Sigmoid colon (tissue), 7 donors: Measurements from ENCODE around the gene TMPRSS9. TPM values are rescaled to one million over a fixed set of nuclear protein-coding genes. Genes with fewer than 3 reads are reported as not detected.

Experiments used
- DNase-seq: peaks from one replicate; pipeline ENCODE4 v3.0.0-alpha.2; 2019
- H3K27ac ChIP-seq, 4 donors: fragments of 200-600 bp; sonication (generic); one replicate each; pipeline ENCODE4 v1.5.1; 2016 to 2019; ENCODE audit warnings: mild to moderate bottlenecking in 1 of 4
- H3K27me3 ChIP-seq, 3 donors: fragments of 200-600 bp; sonication (generic); one replicate each; pipeline ENCODE4 v1.5.1; 2019; ENCODE audit warnings: mild to moderate bottlenecking in 1 of 3
- H3K36me3 ChIP-seq, 4 donors: fragments of 200-600 bp; sonication (generic); one replicate each; pipeline ENCODE4 v1.5.1; 2016 to 2019
- H3K4me1 ChIP-seq, 4 donors: fragments of 200-600 bp; sonication (generic); one replicate each; pipeline ENCODE4 v1.5.1; 2017 to 2019
- H3K4me3 ChIP-seq, 4 donors: fragments of 200-600 bp; sonication (generic); one replicate each; pipeline ENCODE4 v1.5.1; 2017 to 2019; ENCODE audit warnings: mild to moderate bottlenecking in 2 of 4, moderate library complexity in 1 of 4
- H3K9me3 ChIP-seq, 4 donors: fragments of 200-600 bp in 3 of 4; sonication (generic) in 3 of 4; one replicate each; pipeline versions ENCODE4 v1.5.1 to v1.6.1; 2013 to 2019
- EP300 ChIP-seq, 4 donors: sonication (generic); formaldehyde crosslinking; IDR thresholded peaks; one replicate each; pipeline ENCODE4 v1.6.1; 2017; ENCODE audit warnings: antibody characterized with exemption in 4 of 4
- POLR2A ChIP-seq, 2 donors: fragments of 450-650 bp; IDR thresholded peaks; one replicate each; pipeline ENCODE4 v1.6.1; 2016; ENCODE audit warnings: antibody characterized with exemption in 2 of 2, mild to moderate bottlenecking in 2 of 2, moderate library complexity in 2 of 2
- POLR2AphosphoS5 ChIP-seq, 4 donors: sonication (generic); formaldehyde crosslinking; IDR thresholded peaks; one replicate each; pipeline ENCODE4 v1.6.1; 2017; ENCODE audit warnings: antibody characterized with exemption in 4 of 4
- WGBS, 2 donors: extraction: QIAGEN DNeasy Blood & Tissue Kit; methylation state at CpG; one replicate each; pipeline ENCODE4 v1.1.7; 2013; 5-methylcytosine and 5-hydroxymethylcytosine counted together
- intact Hi-C: fragments of 100-400 bp; cut with DNase I; formaldehyde crosslinking; loops from one replicate; pipeline ENCODE4 v1.15.1; 2023
- polyA plus RNA-seq, 3 donors: library from polyadenylated mRNA; stranded (reverse); fragments of 200-250 nt; gene quantifications; one replicate each; pipeline ENCODE4 v1.2.3, GENCODE V29; 2013
- total RNA-seq, 4 donors: library from RNA; depleted of rRNA; stranded (reverse); fragments of >200 nt; gene quantifications; one replicate each; pipeline ENCODE4 v1.1.0, GENCODE V29; 2016
- TF ChIP-seq, protein P1 (sequence below), 4 experiments: fragments of 450-650 bp in 3 of 4; fragments of 200-600 bp in 1 of 4; IDR thresholded peaks; one replicate each; pipeline ENCODE4 v1.5.1; 2016 to 2019; ENCODE audit warnings: antibody characterized with exemption in 4 of 4, mild to moderate bottlenecking in 3 of 4, moderate library complexity in 2 of 4
- donor health status: healthy with polysubstance abuse.
- donor health status: Bipolar disorder and iron deficiency.
- donor health status: healthy.

The TMPRSS9 gene
- total and polyA plus RNA-seq, 7 donors: 0.16 to 0.68 (median 0.27) TPM; not detected in 3

GRCh38 chr19:2352121-2352520 is 7.9 kb upstream of the TMPRSS9 start:
- intact Hi-C loops: no loop called here
- DNase-seq: no peak
- no peaks in the 10 kb centered on the region for H3K27me3 ChIP-seq
- H3K36me3 ChIP-seq: peaks cover 0 to 38% (median 6%) of the 10 kb centered on the region in 4 donors
- no peak overlapping the region for H3K27ac ChIP-seq
- H3K9me3 ChIP-seq: no peaks in the 10 kb centered on the region
- WGBS, 2 donors: 94 to 95% methylated on average over 24 of the region's 24 CpGs
- TF ChIP-seq, protein P1, sequence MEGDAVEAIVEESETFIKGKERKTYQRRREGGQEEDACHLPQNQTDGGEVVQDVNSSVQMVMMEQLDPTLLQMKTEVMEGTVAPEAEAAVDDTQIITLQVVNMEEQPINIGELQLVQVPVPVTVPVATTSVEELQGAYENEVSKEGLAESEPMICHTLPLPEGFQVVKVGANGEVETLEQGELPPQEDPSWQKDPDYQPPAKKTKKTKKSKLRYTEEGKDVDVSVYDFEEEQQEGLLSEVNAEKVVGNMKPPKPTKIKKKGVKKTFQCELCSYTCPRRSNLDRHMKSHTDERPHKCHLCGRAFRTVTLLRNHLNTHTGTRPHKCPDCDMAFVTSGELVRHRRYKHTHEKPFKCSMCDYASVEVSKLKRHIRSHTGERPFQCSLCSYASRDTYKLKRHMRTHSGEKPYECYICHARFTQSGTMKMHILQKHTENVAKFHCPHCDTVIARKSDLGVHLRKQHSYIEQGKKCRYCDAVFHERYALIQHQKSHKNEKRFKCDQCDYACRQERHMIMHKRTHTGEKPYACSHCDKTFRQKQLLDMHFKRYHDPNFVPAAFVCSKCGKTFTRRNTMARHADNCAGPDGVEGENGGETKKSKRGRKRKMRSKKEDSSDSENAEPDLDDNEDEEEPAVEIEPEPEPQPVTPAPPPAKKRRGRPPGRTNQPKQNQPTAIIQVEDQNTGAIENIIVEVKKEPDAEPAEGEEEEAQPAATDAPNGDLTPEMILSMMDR (IDR thresholded peaks at IDR 0.05): no peak
- no peak for TF ChIP-seq EP300 (IDR thresholded peaks at IDR 0.05)
- no peak for TF ChIP-seq POLR2A (IDR thresholded peaks at IDR 0.05)
- no peak for TF ChIP-seq POLR2AphosphoS5 (IDR thresholded peaks at IDR 0.05)
- H3K4me1 ChIP-seq: no peaks in the 10 kb centered on the region
- no peak overlapping the region for H3K4me3 ChIP-seq

GRCh38 chr19:2353159-2353886 is 6.7 kb upstream of the TMPRSS9 start:
- no peaks in the 10 kb centered on the region for H3K4me1 ChIP-seq
- DNase-seq: no peak
- intact Hi-C loops: no loop called here
- H3K36me3 ChIP-seq: peaks cover 0 to 38% (median 6%) of the 10 kb centered on the region in 4 donors
- no peak overlapping the region for H3K27ac ChIP-seq
- WGBS, 2 donors: 84 to 91% methylated on average over 45 of the region's 45 CpGs
- H3K9me3 ChIP-seq: no peaks in the 10 kb centered on the region
- no peak for TF ChIP-seq EP300 (IDR thresholded peaks at IDR 0.05)
- TF ChIP-seq POLR2AphosphoS5 (IDR thresholded peaks at IDR 0.05): no peak
- TF ChIP-seq POLR2A (IDR thresholded peaks at IDR 0.05): no peak
- TF ChIP-seq, protein P1 (IDR thresholded peaks at IDR 0.05): no peak
- no peak overlapping the region for H3K4me3 ChIP-seq
- no peaks in the 10 kb centered on the region for H3K27me3 ChIP-seq

DNA sequence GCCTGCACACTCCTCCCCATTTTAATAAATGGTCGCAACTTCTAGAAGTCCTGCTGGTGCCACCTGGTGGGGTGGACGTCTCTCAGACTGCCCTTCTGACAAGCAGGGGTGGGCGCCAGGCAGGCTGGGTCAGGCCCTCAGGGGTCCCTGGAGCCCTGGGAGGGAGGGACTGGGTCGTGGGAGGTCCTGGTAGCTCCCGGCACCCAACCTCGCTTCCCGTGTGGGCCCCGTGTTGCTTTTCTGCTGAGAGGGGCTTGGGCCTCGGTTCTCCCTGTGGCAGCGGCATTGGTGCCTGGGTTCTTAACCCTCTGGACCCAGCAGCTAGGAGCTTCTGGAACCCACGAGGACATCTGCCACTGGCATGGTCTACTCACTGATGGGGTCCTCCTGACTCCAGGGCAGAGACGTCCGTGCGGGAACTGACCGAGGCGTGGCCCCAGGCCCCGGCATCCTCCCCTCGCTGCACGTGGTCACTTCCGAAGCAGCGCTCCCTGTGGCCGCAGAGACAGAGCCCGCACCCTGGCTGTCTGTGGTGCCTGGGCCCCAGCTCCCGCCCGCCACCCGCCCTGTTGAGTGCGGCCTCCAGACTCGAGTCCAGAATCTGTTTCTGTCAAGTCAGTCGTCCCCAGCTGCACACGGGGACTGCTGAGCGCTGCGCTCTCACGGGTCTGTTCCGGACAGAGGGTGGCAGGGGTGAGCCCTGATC is 6.0 kb upstream of the TMPRSS9 start:
- intact Hi-C loops: no loop called here
- Histone ChIP-seq H3K27me3 (no peaks in the 10 kb centered on the region), H3K4me1 (no peaks in the 10 kb centered on the region), H3K9me3 (no peaks in the 10 kb centered on the region), H3K4me3 (no peak overlapping the region), H3K36me3 (peaks cover 0 to 34% (median 6%) of the 10 kb centered on the region in 4 donors), H3K27ac (no peak overlapping the region)
- TF ChIP-seq POLR2AphosphoS5 (IDR thresholded peaks at IDR 0.05): no peak
- TF ChIP-seq, protein P1 (IDR thresholded peaks at IDR 0.05): no peak
- TF ChIP-seq EP300 (IDR thresholded peaks at IDR 0.05): no peak
- TF ChIP-seq POLR2A (IDR thresholded peaks at IDR 0.05): no peak
- no peak for DNase-seq
- 91 to 93% methylated on average over 34 of the region's 34 CpGs for WGBS, 2 donors

GRCh38 chr19:2354670-2355069 is 5.4 kb upstream of the TMPRSS9 start:
- H3K4me3 ChIP-seq: no peak overlapping the region
- H3K4me1 ChIP-seq: no peaks in the 10 kb centered on the region
- H3K9me3 ChIP-seq: no peaks in the 10 kb centered on the region
- 92 to 94% methylated on average over 17 of the region's 17 CpGs for WGBS, 2 donors
- intact Hi-C loops: no loop called here
- DNase-seq: no peak
- peaks cover 0 to under 1% (median 0%) of the 10 kb centered on the region in 3 donors for H3K27me3 ChIP-seq
- peaks cover 0 to 34% (median 6%) of the 10 kb centered on the region in 4 donors for H3K36me3 ChIP-seq
- TF ChIP-seq EP300 (IDR thresholded peaks at IDR 0.05) (no peak), POLR2AphosphoS5 (IDR thresholded peaks at IDR 0.05) (no peak), POLR2A (IDR thresholded peaks at IDR 0.05) (no peak)
- TF ChIP-seq, protein P1 (IDR thresholded peaks at IDR 0.05): no peak
- H3K27ac ChIP-seq: no peak overlapping the region
